ENCODE results near the gene METTL15.
"Not testable (repeated sequence)": the region's sequence is repeated elsewhere in the genome, so short reads cannot be mapped to it uniquely, and the experiment has no call there.

DNA sequence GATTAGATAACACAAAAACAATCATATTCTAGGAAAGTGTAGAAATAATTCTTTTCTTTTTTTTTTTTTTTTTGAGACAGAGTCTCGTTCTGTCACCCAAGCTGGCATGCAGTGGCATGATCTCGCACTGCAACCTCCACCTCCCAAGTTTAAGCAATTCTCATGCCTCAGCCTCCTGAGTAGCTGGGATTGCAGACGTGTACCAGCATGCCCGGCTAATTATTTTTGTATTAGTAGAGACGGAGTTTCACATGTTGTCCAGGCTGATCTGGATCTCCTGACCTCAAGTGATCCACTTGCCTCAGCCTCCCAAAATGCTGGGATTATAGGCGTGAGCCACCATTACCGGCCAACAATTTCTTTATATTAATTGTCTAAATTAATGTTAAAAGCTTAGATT, 182.8 kb downstream of the METTL15 start:
- TF ChIP-seq CTCF (IDR thresholded peaks at IDR 0.05; ENCODE audit: poor library complexity); EZH2 (IDR thresholded peaks at IDR 0.05; ENCODE audit: borderline replicate concordance); EZH2phosphoT487 (IDR thresholded peaks at IDR 0.05; ENCODE audit: low read depth, severe bottlenecking, unreplicated experiment): not testable (repeated sequence)

All from hepatocyte (in vitro differentiated cells).